GM12878 (cell line): Measurements from ENCODE around the gene KIFC3.

Source experiments
- JUNB ChIP-seq: IDR thresholded peaks from 2 replicates; pipeline ENCODE4 v1.6.1; 2016; ENCODE audit warnings: antibody characterized with exemption, mild to moderate bottlenecking
- NFXL1 ChIP-seq: fragments of 450-650 bp; IDR thresholded peaks from 2 replicates; pipeline ENCODE4 v1.6.1; 2017; ENCODE audit warnings: antibody characterized with exemption, mild to moderate bottlenecking, borderline replicate concordance
- POLR2A ChIP-seq: IDR thresholded peaks from 2 replicates; pipeline ENCODE4 v1.6.1; 2011; ENCODE audit warnings: low read depth, mild to moderate bottlenecking, low read length
- POLR2AphosphoS5 ChIP-seq: IDR thresholded peaks from 2 replicates; pipeline ENCODE4 v1.6.1; 2011; ENCODE audit warnings: mild to moderate bottlenecking, low read length, inconsistent platforms
- SIN3A ChIP-seq: IDR thresholded peaks from 2 replicates; pipeline ENCODE4 v1.6.1; 2012; ENCODE audit warnings: low read depth, low read length, improper control_type of control experiment
- SREBF2 ChIP-seq: IDR thresholded peaks from 2 replicates; pipeline ENCODE4 v1.6.1; 2012; ENCODE audit warnings: mild to moderate bottlenecking, low read length
- ZNF274 ChIP-seq: IDR thresholded peaks from one replicate; pipeline ENCODE4 v1.8.0; 2011; ENCODE audit not compliant: insufficient read length, insufficient read depth
- TF ChIP-seq, protein P1 (sequence below): fragments of 450-650 bp; IDR thresholded peaks from 2 replicates; pipeline ENCODE4 v1.6.1; 2016; ENCODE audit warnings: mild to moderate bottlenecking, moderate library complexity, borderline replicate concordance
- TF ChIP-seq, protein P2 (sequence below), 3 experiments: IDR thresholded peaks in 2 of 3; conservative IDR thresholded peaks in 1 of 3; 2 replicates each; pipeline ENCODE4 v1.5.1; 2011; ENCODE audit warnings: low read depth in 3 of 3, low read length in 3 of 3, mild to moderate bottlenecking in 3 of 3, control low read depth in 2 of 3, moderate library complexity in 2 of 3, inconsistent platforms in 1 of 3, mixed read lengths in 1 of 3; ENCODE audit not compliant: control insufficient read depth in 2 of 3, insufficient read depth in 1 of 3; ENCODE audit errors: extremely low read depth in 1 of 3
- TF ChIP-seq, protein P3 (sequence below): fragments of 450-650 bp; formaldehyde crosslinking; IDR thresholded peaks from 2 replicates; pipeline ENCODE4 v1.4.0; 2022; ENCODE audit warnings: mild to moderate bottlenecking, moderate library complexity

DNA sequence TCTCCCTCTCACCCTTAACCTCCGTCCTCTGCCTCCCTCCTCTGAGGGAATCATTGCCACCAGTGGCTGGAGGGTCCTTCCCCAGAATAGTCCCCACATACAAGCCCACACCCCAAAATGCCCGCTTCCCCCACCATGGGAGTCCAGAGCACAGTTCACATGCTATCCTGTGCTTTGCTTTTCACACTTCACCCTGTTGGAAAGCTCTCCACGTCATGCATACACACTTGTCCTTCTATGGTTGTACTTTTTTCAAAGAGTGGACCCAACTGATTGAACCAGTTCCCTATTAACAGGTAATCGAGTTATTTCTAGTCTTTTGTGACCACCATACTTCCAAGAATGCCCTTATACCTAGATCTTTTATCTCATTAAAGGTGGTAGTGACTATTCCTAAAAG, 23.8 kb upstream of the KIFC3 start:
- TF ChIP-seq, protein P1, sequence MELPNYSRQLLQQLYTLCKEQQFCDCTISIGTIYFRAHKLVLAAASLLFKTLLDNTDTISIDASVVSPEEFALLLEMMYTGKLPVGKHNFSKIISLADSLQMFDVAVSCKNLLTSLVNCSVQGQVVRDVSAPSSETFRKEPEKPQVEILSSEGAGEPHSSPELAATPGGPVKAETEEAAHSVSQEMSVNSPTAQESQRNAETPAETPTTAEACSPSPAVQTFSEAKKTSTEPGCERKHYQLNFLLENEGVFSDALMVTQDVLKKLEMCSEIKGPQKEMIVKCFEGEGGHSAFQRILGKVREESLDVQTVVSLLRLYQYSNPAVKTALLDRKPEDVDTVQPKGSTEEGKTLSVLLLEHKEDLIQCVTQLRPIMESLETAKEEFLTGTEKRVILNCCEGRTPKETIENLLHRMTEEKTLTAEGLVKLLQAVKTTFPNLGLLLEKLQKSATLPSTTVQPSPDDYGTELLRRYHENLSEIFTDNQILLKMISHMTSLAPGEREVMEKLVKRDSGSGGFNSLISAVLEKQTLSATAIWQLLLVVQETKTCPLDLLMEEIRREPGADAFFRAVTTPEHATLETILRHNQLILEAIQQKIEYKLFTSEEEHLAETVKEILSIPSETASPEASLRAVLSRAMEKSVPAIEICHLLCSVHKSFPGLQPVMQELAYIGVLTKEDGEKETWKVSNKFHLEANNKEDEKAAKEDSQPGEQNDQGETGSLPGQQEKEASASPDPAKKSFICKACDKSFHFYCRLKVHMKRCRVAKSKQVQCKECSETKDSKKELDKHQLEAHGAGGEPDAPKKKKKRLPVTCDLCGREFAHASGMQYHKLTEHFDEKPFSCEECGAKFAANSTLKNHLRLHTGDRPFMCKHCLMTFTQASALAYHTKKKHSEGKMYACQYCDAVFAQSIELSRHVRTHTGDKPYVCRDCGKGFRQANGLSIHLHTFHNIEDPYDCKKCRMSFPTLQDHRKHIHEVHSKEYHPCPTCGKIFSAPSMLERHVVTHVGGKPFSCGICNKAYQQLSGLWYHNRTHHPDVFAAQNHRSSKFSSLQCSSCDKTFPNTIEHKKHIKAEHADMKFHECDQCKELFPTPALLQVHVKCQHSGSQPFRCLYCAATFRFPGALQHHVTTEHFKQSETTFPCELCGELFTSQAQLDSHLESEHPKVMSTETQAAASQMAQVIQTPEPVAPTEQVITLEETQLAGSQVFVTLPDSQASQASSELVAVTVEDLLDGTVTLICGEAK, result no peak
- no peak for TF ChIP-seq JUNB
- no peak for TF ChIP-seq SREBF2
- no peak for TF ChIP-seq NFXL1
- no peak for TF ChIP-seq POLR2AphosphoS5
- TF ChIP-seq, protein P2, sequence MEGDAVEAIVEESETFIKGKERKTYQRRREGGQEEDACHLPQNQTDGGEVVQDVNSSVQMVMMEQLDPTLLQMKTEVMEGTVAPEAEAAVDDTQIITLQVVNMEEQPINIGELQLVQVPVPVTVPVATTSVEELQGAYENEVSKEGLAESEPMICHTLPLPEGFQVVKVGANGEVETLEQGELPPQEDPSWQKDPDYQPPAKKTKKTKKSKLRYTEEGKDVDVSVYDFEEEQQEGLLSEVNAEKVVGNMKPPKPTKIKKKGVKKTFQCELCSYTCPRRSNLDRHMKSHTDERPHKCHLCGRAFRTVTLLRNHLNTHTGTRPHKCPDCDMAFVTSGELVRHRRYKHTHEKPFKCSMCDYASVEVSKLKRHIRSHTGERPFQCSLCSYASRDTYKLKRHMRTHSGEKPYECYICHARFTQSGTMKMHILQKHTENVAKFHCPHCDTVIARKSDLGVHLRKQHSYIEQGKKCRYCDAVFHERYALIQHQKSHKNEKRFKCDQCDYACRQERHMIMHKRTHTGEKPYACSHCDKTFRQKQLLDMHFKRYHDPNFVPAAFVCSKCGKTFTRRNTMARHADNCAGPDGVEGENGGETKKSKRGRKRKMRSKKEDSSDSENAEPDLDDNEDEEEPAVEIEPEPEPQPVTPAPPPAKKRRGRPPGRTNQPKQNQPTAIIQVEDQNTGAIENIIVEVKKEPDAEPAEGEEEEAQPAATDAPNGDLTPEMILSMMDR (IDR thresholded peaks at IDR 0.05 in 2 of 3, conservative IDR thresholded peaks at IDR 0.05 in 1 of 3; ENCODE audit: control insufficient read depth in 2 of 3, extremely low read depth in 1 of 3, insufficient read depth in 1 of 3, low read depth in 3 of 3, low read length in 3 of 3), result no peak
- TF ChIP-seq POLR2A, result no peak
- no peak for TF ChIP-seq ZNF274
- TF ChIP-seq, protein P3, sequence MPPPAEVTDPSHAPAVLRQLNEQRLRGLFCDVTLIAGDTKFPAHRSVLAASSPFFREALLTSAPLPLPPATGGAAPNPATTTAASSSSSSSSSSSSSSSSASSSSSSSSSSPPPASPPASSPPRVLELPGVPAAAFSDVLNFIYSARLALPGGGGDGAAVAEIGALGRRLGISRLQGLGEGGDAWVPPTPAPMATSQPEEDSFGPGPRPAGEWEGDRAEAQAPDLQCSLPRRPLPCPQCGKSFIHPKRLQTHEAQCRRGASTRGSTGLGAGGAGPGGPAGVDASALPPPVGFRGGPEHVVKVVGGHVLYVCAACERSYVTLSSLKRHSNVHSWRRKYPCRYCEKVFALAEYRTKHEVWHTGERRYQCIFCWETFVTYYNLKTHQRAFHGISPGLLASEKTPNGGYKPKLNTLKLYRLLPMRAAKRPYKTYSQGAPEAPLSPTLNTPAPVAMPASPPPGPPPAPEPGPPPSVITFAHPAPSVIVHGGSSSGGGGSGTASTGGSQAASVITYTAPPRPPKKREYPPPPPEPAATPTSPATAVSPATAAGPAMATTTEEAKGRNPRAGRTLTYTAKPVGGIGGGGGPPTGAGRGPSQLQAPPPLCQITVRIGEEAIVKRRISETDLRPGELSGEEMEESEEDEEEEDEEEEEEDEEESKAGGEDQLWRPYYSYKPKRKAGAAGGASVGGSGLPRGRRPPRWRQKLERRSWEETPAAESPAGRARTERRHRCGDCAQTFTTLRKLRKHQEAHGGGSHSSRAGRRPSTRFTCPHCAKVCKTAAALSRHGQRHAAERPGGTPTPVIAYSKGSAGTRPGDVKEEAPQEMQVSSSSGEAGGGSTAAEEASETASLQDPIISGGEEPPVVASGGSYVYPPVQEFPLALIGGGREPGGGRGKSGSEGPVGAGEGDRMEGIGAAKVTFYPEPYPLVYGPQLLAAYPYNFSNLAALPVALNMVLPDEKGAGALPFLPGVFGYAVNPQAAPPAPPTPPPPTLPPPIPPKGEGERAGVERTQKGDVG, result no peak
- TF ChIP-seq SIN3A, result no peak
